NCI-H510A treated with DMSO at 0.1 percent for 48 hours (cell line): ENCODE measurements around the gene RPN2.

ENCODE experiments used
- DNase-seq: peaks from one replicate; lab custom pipeline; 2025; lab: John Stamatoyannopoulos, UW

RPN2 gene

GRCh38 chr20:37243076-37243936 lies 64.2 kb downstream of the RPN2 start:
- DNase-seq, result no peak

GRCh38 chr20:37243937-37244571 lies 64.9 kb downstream of the RPN2 start:
- DNase-seq, result no peak

- DNase-seq, result no peak
These were observed 65.4 kb downstream of the RPN2 start for GRCh38 chr20:37244572-37244957.

DNA sequence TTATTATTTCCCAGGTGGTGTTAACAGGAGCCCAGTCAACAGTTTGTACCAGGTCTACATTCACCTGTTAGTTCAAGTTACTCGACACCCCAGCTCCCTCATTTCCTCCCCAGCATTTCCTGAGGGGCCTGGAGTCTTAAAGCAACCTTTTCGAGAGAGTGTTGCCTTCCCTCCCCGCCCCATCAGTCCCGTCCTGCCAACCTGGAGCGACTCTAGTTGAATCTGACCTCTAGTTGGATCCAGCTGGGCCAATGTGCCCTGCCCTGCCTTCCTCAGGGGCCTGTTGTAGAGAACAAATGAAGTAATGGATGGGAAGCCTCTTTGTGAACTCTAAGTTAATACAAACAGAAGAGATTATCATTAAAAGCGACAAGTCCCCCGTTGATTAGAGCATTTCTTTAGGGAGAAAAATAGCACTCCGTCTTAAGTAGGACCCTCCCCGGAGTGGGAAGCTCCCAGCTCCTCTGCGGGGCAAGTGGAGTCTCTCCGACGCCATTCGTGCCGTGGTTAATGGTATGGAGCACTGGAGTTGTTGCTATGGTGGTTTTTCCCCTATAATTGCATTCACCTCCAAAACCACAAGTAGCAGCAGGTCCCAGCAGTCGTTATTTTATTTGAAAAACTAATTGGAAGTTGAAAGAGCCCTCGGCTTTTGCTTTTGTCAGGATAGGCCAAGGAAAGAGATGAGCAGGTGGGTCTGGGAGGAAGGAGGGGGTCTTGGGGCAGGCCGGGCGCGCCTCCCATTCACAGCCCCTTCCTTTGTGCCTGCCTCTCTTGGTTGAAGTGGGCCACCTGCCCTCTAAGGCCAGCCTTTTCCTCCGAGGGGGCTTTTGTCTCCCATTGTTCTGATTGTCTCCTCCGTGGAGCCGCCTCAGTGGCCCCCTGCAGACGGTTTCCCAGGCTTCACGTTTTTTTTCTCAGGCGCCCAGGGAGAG lies 66.4 kb downstream of the RPN2 start:
- no peak for DNase-seq

- DNase-seq, result no peak
These were observed 67.6 kb downstream of the RPN2 start for GRCh38 chr20:37246736-37247135.

DNA sequence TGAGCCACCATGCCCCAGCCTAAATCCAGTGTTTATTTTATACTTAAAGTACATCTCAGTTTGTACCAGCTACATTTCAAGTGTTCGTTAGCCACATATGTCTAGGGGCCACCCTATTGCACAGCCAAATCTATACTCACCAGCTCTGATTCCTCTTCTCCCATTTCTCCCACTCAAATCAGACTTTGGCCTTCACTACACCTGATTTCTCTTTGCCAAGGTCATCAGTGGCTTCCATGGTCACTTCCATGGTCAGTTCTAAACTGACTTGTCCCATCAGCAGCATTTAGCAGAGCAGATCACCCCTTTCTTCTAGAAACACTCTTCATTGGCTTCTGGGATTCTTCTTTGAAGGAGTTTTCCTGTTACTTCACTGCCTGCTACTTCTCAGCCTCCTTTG lies 68.4 kb downstream of the RPN2 start:
- no peak for DNase-seq

DNA sequence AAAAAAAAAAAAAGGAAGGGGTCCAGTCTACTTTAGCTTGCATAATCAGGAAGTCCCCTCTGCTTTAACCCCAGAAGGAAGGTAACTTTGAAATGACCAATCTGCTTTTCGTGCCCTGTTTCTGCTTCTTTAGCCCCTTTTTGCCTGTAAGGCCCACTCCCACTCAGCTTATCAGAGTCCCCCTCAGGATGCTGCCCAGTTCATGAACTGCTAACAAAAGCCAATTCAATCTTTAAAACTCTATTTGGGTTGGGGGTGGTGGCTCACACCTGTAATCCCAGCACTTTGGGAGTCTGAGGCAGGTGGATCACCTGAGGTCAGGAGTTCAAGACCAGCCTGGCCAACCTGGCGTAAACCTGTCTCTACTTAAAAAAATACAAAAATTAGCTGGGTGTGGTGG lies 70.2 kb downstream of the RPN2 start:
- no peak for DNase-seq

DNA sequence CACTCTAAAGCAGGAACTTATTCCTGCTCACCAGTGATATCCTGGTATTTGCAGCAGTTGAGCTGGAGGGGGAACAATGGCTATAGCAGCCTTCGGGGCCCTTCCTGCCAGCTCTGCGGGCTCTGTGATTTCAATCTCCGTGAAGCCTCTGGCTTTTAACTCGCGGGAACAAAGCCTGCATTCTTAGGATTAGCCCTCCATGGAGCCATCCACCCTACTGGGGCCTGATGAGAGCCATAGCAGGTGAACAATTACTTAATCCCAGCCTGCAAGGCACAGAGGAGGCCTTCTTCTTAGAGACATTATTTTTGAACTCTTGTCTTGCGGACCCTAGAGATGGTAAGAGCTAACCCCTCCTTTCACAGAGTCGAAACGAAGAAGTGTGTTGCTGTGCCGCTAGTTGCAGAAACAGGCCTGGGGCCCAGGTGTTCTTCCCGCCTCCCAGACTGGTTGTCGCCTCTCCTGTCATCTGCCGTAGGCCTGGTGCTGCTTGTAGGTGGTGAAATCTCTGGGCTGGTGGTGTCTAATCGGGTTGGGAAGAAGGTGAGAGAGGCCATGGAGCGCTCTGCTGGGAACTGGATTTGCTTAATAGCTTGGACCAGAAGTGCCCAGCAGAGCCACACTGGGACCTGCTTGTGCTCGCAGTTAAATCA lies 72.8 kb downstream of the RPN2 start:
- no peak for DNase-seq

- no peak for DNase-seq
These were observed 74.0 kb downstream of the RPN2 start for GRCh38 chr20:37253087-37253486.

GRCh38 chr20:37254114-37254878 lies 75.2 kb downstream of the RPN2 start:
- DNase-seq, result no peak

DNA sequence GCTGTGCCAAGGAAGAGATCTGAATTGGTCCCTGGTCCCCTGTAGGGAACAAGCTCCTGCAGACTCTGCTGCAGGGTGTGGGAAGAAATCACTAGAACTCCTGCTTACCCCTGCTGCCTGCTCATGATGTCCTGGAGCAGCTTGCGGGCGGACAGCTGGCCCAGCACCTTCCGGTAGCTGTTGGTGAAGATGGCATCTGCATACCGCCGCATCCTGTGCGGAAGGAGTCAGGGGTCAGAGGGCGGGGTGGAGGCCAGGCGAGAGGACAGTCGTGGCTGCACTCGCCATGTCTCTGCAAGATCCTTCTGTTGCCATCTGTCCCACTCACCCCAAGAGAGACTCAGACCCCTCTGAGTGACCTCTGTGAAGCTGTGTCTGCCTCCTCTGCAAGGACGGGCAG lies 77.2 kb downstream of the RPN2 start:
- DNase-seq, result no peak

- DNase-seq, result no peak
These were observed 78.4 kb downstream of the RPN2 start for GRCh38 chr20:37257530-37257929.

- no peak for DNase-seq
These were observed 78.9 kb downstream of the RPN2 start for GRCh38 chr20:37257988-37258387.

GRCh38 chr20:37259031-37259430 lies 79.9 kb downstream of the RPN2 start:
- no peak for DNase-seq

DNA sequence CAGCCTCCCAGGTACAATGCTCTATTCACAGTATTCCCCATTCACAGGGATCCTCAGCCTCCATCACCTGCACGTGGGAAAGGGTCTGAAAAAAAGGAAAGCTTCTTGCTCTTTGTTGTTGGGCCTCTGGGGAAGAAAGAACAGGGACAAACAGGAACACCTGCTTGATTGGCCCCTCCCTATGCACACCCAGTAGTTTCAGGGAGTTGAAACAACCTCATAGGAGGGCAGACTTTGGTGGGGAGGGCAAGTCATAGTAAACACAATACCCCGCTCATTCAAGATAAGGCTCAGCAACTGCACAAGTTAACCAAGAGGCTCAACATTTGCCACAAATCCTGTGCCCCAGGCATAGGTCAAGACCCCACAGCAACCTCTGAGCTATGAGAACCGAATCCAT lies 80.7 kb downstream of the RPN2 start:
- DNase-seq, result no peak

- no peak for DNase-seq
These were observed 81.8 kb downstream of the RPN2 start for GRCh38 chr20:37260923-37261322.

- no peak for DNase-seq
These were observed 82.6 kb downstream of the RPN2 start, which contains the start of gene GHRH for GRCh38 chr20:37261714-37262113. TSS of gene GHRH (minus strand) at chr20:37261814. CDS start at chr20:37256889, 4,925 bp downstream.

DNA sequence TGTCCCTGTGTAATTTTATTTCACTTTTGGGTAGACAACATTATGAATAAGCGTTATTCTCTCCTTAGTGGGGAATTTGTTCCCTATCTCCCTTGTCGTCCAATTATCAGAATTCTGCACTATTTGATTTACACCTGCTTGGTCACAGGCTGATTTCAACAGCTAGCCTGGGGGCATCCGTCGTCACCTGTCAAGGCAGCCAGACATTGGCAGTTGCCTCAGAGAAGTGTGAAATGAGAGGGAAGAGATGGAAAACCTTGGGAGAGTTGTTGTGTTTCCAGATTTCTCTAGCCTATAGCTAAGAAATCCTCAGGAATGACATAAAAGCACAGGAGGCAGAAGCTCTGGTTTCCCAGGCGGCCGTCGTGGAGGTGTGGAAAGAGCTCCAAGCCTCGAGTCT lies 83.4 kb downstream of the RPN2 start:
- no peak for DNase-seq

- DNase-seq, result no peak
These were observed 84.6 kb downstream of the RPN2 start for GRCh38 chr20:37263686-37264085.

DNA sequence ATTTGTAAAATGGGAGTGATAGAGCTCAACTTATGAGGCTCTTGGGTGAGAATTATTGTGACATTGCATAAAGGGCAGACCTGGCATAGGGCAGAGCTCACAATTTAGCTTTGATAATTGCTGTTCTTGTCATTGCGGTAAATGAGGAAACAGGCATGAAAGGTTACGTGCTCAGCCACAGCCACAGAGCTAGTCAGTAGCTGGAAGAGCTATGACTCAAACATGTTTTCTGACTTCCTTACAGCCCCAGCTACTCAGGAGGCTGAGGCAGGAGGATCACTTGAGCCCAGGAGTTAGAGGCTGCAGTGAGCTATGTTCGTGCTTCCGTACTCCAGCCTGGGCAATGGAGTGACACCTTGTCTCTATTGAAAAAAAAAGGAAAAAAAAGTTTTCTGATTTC lies 86.0 kb downstream of the RPN2 start:
- no peak for DNase-seq
